Measurements from ENCODE around the gene GIPC3.

DNA sequence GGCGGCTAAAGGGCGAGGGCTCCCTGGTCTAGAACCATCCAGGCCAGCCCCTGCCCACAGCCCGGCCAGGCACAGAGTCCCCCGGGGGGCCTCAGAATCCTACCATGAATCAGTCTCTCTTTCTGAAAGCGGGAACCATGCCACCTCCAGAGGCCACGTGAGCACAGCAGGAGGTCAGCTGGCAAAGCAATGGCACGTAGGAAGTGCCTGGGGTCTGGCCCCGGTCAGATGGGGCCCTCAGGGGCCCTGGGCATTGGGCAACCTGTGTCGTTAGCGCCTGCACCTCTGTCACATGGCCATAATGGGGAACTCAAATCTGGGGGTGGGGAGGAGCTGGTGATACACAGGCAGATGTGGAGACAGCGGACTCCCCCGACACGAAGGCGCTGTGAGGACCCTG, 36.7 kb upstream of the GIPC3 start:
- TF ChIP-seq, protein P1, sequence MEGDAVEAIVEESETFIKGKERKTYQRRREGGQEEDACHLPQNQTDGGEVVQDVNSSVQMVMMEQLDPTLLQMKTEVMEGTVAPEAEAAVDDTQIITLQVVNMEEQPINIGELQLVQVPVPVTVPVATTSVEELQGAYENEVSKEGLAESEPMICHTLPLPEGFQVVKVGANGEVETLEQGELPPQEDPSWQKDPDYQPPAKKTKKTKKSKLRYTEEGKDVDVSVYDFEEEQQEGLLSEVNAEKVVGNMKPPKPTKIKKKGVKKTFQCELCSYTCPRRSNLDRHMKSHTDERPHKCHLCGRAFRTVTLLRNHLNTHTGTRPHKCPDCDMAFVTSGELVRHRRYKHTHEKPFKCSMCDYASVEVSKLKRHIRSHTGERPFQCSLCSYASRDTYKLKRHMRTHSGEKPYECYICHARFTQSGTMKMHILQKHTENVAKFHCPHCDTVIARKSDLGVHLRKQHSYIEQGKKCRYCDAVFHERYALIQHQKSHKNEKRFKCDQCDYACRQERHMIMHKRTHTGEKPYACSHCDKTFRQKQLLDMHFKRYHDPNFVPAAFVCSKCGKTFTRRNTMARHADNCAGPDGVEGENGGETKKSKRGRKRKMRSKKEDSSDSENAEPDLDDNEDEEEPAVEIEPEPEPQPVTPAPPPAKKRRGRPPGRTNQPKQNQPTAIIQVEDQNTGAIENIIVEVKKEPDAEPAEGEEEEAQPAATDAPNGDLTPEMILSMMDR (IDR thresholded peaks at IDR 0.05; ENCODE audit: low read depth, low read length) = no peak
- TF ChIP-seq EZH2phosphoT487 (IDR thresholded peaks at IDR 0.05; ENCODE audit: low read depth) = no peak
